22Rv1 (cell line): ENCODE measurements around the gene DNM1L.
"Not testable (repeated sequence)": the region's sequence is repeated elsewhere in the genome, so short reads cannot be mapped to it uniquely, and the experiment has no call there.

ENCODE experiments used
- CTCF ChIP-seq: fragments of 450-650 bp; IDR thresholded peaks from 2 replicates; pipeline ENCODE4 v1.5.1; 2017; ENCODE audit warnings: mild to moderate bottlenecking
- ZFX ChIP-seq: fragments of 450-650 bp; IDR thresholded peaks from 2 replicates; pipeline ENCODE4 v1.6.1; 2017; ENCODE audit warnings: antibody characterized with exemption, borderline replicate concordance

DNA sequence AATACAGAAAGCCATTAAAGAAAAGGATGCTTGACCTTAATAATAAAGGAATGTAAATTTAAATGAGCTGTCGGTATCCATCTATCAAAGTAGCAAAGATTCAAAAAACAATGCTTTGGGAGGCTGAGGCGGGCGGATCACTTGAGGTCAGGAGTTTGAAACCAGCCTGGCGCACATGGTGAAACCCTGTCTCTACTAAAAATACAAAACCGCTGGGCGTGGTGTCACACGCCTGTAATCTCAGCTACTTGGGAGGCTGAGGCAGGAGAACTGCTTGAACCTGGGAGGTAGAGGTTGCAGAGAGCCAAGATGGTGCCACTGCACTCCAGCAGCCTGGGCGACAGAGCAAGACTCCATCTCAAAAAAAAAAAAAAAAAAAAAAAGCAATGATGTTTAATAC lies 20.3 kb downstream of the DNM1L start:
- not testable (repeated sequence) for TF ChIP-seq CTCF, ZFX
